OCI-LY3 (cell line): ENCODE data around the gene CES3.
"Not testable (repeated sequence)": the region's sequence is repeated elsewhere in the genome, so short reads cannot be mapped to it uniquely, and the experiment has no call there.

ENCODE experiments used
- H2AFZ ChIP-seq: fragments of 200-600, 300-600 bp; shearing (Covaris generic); 2 replicates; pipeline ENCODE4 v1.6.0; 2014; ENCODE audit warnings: antibody characterized with exemption, low read depth, low read length
- H3K27ac ChIP-seq: fragments of 200-600, 300-600 bp; sonication (generic); 2 replicates; pipeline ENCODE4 v1.5.1; 2014; ENCODE audit warnings: mild to moderate bottlenecking, low read length, moderate library complexity, mixed read lengths
- H3K27me3 ChIP-seq: fragments of 200-600, 300-600 bp; sonication (generic); 2 replicates; pipeline ENCODE4 v1.6.1; 2014; ENCODE audit warnings: low read depth, low read length, mixed read lengths
- H3K36me3 ChIP-seq: fragments of 200-600, 300-600 bp; sonication (generic); replicated peaks from 2 replicates; pipeline ENCODE3; 2014; ENCODE audit warnings: low read depth, low read length, mixed read lengths
- H3K4me1 ChIP-seq: fragments of 300-600, 200-600 bp; sonication (generic); 2 replicates; pipeline ENCODE4 v1.6.1; 2014; ENCODE audit warnings: low read length, mixed read lengths
- H3K4me2 ChIP-seq: fragments of 200-600, 300-600 bp; sonication (generic); 2 replicates; pipeline ENCODE4 v1.6.1; 2014; ENCODE audit warnings: low read length, mixed read lengths
- H3K4me3 ChIP-seq: fragments of 300-600, 200-600 bp; sonication (generic); 2 replicates; pipeline ENCODE4 v1.5.1; 2014; ENCODE audit warnings: antibody characterized with exemption, mild to moderate bottlenecking, low read length, moderate library complexity
- H3K79me2 ChIP-seq: fragments of 300-600, 200-600 bp; shearing (Covaris generic); 2 replicates; pipeline ENCODE4 v1.6.1; 2014; ENCODE audit warnings: mild to moderate bottlenecking, low read length, mixed read lengths
- H3K9ac ChIP-seq: fragments of 300-600, 200-600 bp; shearing (Covaris generic); 2 replicates; pipeline ENCODE4 v1.6.0; 2014; ENCODE audit warnings: mild to moderate bottlenecking, low read length, moderate library complexity
- H3K9me3 ChIP-seq: fragments of 200-600, 300-600 bp; shearing (Covaris generic); 2 replicates; pipeline ENCODE4 v1.6.1; 2014; ENCODE audit warnings: low read length, mixed read lengths; ENCODE audit not compliant: insufficient read depth
- H4K20me1 ChIP-seq: fragments of 200-600, 300-600 bp; sonication (generic); 2 replicates; pipeline ENCODE4 v1.6.1; 2016; ENCODE audit warnings: low read length, mixed read lengths; ENCODE audit not compliant: insufficient read depth
- CTCF ChIP-seq: fragments of 200-600, 300-600 bp; sonication (generic); IDR thresholded peaks from 2 replicates; pipeline ENCODE4 v1.5.1; 2014; ENCODE audit warnings: antibody characterized with exemption, low read length, low read depth
- EZH2phosphoT487 ChIP-seq: fragments of 200-600 bp; shearing (Covaris generic); IDR thresholded peaks from 2 replicates; pipeline ENCODE4 v1.6.1; 2018; ENCODE audit warnings: antibody characterized with exemption, mixed run types, low read depth

CES3 gene

DNA sequence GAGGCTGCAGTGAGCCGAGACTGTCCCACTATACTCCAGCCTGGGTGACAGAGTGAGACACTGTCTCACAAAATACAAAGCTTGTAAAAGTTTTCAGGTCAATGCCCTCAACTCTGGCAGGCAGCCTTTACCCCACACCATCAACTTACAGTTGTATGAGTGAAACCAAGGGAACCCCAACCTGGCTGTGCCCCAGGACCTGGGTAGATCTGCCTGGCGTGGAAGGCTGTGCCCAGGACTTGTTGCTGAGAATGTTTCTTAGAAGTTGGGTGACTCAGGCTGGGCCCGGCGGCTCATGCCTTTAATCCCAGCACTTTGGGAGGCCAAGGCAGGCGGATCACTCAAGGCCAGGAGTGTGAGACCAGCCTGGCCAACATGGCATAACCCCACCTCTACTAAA lies 7.8 kb downstream of the CES3 start:
- TF ChIP-seq EZH2phosphoT487 (no peak), CTCF (no peak)
- Histone ChIP-seq H3K9ac (no peak overlapping the region), H3K27me3 (no peaks in the 10 kb centered on the region), H3K4me2 (no peak overlapping the region), H3K9me3 (no peaks in the 10 kb centered on the region), H3K79me2 (no peaks in the 10 kb centered on the region), H3K36me3 (peaks cover 12% of the 10 kb centered on the region), H3K4me3 (no peak overlapping the region), H4K20me1 (no peaks in the 10 kb centered on the region), H3K27ac (no peak overlapping the region), H3K4me1 (no peaks in the 10 kb centered on the region), H2AFZ (no peak overlapping the region)

DNA sequence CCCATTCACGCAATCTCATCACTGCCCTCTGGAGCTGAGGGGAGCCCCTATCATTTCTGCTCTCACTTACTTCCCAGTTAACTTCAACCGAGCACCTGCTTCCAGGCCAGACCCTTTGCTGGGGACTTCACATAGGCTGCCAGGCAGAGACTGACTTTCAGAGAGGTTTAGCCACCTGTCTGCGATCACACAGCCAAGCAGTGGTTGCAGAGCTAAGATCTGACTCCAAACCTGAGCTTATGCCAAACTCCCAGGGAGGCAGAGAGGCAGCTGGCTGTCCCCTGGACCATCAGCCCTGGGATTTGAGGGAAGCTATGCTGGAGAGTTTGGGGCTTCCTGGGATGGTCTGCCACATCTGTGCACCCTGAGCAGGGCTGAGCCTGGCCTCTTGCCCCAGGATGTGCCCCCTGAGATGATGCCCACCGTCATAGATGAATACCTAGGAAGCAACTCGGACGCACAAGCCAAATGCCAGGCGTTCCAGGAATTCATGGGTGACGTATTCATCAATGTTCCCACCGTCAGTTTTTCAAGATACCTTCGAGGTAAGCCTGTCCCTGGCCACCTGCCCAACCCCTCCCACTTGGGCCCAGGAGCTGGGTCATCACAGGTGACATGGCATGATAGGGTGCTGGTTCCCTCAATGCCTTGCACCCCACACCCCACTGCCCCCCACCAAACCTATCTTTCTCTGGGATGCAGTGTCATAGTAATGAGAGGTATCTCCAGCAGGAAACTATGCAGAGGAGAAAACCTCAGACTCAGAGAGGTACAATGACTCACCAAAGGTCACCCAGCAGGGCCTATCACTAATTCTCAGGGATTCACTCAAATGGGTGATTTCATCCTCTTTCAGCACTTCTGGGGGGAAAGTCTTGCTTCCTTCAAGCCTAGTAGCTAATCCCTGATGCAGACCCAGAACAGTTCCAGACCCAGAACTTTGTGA lies 10.0 kb downstream of the CES3 start:
- peaks cover 7% of the 10 kb centered on the region for H3K36me3 ChIP-seq
- H4K20me1 ChIP-seq = no peaks in the 10 kb centered on the region
- no peak overlapping the region for H3K4me3 ChIP-seq
- H3K4me1 ChIP-seq = no peaks in the 10 kb centered on the region
- H3K9ac ChIP-seq = no peak overlapping the region
- H3K79me2 ChIP-seq = no peaks in the 10 kb centered on the region
- TF ChIP-seq CTCF = no peak
- TF ChIP-seq EZH2phosphoT487 = no peak
- H3K27me3 ChIP-seq = no peaks in the 10 kb centered on the region
- no peak overlapping the region for H2AFZ ChIP-seq
- H3K4me2 ChIP-seq = no peak overlapping the region
- no peak overlapping the region for H3K27ac ChIP-seq
- H3K9me3 ChIP-seq = no peaks in the 10 kb centered on the region

DNA sequence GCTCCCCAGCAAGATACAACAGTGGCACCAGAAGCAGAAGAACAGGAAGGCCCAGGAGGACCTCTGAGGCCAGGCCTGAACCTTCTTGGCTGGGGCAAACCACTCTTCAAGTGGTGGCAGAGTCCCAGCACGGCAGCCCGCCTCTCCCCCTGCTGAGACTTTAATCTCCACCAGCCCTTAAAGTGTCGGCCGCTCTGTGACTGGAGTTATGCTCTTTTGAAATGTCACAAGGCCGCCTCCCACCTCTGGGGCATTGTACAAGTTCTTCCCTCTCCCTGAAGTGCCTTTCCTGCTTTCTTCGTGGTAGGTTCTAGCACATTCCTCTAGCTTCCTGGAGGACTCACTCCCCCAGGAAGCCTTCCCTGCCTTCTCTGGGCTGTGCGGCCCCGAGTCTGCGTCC lies 11.9 kb downstream of the CES3 start:
- Histone ChIP-seq H3K27me3 (no peaks in the 10 kb centered on the region), H4K20me1 (no peaks in the 10 kb centered on the region), H3K4me3 (no peak overlapping the region), H2AFZ (no peak overlapping the region), H3K4me2 (no peak overlapping the region), H3K4me1 (no peaks in the 10 kb centered on the region), H3K9me3 (no peaks in the 10 kb centered on the region), H3K79me2 (no peaks in the 10 kb centered on the region), H3K9ac (no peak overlapping the region), H3K27ac (no peak overlapping the region), H3K36me3 (no peaks in the 10 kb centered on the region)
- TF ChIP-seq CTCF (no peak), EZH2phosphoT487 (no peak)

GRCh38 chr16:66973716-66974115 lies 12.7 kb downstream of the CES3 start:
- Histone ChIP-seq H3K4me2 (no peak overlapping the region), H4K20me1 (no peaks in the 10 kb centered on the region), H3K27ac (no peak overlapping the region), H2AFZ (no peak overlapping the region), H3K9ac (no peak overlapping the region), H3K9me3 (no peaks in the 10 kb centered on the region), H3K4me1 (no peaks in the 10 kb centered on the region), H3K36me3 (no peaks in the 10 kb centered on the region), H3K4me3 (no peak overlapping the region), H3K79me2 (no peaks in the 10 kb centered on the region), H3K27me3 (no peaks in the 10 kb centered on the region)
- no peak for TF ChIP-seq CTCF
- no peak for TF ChIP-seq EZH2phosphoT487

DNA sequence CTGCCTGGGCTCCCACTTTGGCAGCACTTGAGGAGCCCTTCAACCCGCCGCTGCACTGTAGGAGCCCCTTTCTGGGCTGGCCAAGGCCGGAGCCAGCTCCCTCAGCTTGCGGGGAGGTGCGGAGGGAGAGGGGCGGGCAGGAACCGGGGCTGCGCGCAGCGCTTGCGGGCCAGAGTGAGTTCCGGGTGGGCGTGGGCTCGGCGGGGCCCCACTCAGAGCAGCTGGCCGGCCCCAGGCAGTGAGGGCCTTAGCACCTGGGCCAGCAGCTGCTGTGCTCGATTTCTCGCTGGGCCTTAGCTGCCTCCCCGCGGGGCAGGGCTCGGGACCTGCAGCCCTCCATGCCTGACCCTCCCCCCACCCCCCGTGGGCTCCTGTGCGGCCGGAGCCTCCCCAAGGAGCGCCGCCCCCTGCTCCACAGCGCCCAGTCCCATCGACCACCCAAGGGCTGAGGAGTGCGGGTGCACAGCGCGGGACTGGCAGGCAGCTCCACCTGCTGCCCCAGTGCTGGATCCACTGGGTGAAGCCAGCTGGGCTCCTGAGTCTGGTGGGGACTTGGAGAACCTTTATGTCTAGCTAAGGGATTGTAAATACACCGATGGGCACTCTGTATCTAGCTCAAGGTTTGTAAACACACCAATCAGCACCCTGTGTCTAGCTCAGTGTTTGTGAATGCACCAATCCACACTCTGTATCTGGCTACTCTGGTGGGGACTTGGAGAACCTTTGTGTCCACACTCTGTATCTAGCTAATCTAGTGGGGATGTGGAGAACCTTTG lies 13.3 kb downstream of the CES3 start:
- not testable (repeated sequence) for H3K4me3 ChIP-seq, H3K4me2 ChIP-seq, H2AFZ ChIP-seq, H3K27me3 ChIP-seq, H4K20me1 ChIP-seq, H3K4me1 ChIP-seq, H3K9me3 ChIP-seq, H3K9ac ChIP-seq, H3K79me2 ChIP-seq, H3K36me3 ChIP-seq, H3K27ac ChIP-seq

DNA sequence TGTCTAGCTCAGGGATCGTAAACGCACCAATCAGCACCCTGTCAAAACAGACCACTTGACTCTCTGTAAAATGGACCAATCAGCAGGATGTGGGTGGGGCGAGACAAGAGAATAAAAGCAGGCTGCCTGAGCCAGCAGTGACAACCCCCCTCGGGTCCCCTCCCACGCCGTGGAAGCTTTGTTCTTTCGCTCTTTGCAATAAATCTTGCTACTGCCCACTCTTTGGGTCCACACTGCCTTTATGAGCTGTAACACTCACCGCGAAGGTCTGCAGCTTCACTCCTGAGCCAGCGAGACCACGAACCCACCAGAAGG lies 13.8 kb downstream of the CES3 start:
- H3K4me3 ChIP-seq, H2AFZ ChIP-seq: not testable (repeated sequence)

More for the DNA sequence above, 13.8 kb downstream of the CES3 start:
- H3K27ac ChIP-seq, H3K9me3 ChIP-seq, H3K4me2 ChIP-seq, H3K79me2 ChIP-seq, H3K36me3 ChIP-seq, H3K4me1 ChIP-seq, H4K20me1 ChIP-seq, H3K9ac ChIP-seq, H3K27me3 ChIP-seq: not testable (repeated sequence)
